Measurements from ENCODE around the gene URI1.

URI1 gene

DNA sequence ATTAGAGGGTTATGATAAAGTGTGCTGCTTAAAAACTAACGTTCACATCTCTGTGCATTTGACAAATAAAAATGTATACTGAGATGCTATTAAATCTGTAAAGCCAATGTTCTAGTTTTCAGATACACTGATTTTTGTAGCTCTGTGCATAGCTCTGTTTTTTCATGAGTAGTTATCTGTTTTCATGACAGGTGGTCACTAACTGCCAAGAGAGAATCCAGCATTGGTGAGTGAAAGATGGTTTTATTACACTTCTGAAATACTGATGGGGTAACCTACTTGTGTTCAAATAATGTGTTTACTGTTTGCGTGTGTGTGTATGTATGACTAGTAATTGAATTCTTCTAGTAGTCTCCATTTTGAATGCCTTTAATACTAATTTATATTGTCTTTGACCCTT lies 29.0 kb downstream of the URI1 start:
- DNase-seq (ENCODE audit: low read depth in 3 of 3) = no peak

DNA sequence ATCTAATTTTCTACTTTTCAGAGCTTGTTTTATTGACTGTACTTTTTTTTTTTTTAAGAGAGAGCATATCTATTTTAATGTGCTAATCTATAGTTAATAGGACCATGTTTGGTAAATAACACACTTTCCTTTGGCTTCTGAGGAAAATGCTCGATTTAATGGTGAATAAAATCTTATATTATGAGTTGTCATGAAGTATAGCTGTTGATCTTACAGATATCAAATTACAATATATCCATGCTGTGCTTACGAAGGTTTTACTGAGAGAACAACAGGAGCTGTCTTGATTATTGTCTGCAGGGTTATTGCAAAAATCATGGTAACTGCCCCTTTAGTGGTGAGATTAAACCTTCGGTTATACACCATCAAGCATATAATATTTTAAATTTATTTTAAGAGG lies 29.6 kb downstream of the URI1 start:
- DNase-seq (ENCODE audit: low read depth in 3 of 3) = no peak

DNA sequence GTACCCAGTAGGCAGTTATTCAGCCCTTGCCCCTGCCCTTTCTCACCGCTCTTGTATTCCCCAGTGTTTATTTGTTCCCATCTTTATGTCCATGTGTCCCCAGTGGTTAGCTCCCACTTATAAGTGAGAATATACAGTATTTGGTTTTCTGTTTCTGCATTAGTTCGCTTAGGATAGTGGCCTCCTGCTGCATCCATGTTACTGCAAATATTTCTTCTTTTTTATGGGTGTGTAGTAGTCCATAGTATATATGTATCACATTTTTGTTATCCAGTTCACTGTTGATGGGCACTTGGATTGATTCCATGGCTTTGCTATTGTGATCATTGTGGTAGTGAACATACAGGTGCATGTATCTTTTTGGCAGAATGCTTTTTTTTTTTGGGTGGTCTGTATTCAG lies 32.7 kb downstream of the URI1 start:
- no peak for DNase-seq (ENCODE audit: low read depth in 3 of 3)

DNA sequence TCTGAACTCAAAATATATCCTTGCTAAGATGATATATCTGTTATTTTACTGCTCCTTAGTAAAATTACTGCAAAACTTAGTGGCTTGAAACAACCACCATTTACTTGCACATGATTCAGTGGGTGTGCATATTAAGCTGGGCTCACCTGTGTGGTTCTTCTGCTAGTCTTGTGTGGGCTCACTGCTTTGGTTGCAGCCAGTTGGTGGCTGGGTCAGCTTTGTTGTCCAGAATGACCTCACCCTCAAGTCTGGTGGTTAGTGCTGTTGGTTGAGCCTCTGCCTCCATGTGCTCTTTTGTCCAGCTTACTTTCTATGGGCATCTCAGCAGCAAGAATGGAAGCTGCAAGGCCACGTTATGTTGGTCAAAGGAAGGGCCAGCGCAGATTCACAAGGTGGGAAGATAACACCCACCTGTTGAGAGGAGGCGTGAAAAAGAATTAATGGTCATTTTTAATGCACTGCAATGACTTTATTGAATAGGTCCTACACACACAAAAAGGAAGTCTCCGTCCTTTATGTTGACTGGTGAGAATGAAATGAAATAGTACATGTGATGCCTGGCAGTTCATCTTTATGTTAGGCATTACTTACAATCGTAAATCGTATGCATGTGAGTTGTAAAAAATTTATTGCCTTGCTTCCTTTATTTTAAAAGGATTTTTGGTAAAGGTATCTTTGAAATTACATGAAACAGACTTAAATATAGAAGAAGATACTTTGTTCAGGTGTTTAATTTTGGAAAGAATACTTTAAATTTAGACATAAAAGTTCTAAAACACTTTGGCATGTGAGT lies 34.3 kb downstream of the URI1 start:
- DNase-seq (ENCODE audit: low read depth in 3 of 3) = no peak

DNA sequence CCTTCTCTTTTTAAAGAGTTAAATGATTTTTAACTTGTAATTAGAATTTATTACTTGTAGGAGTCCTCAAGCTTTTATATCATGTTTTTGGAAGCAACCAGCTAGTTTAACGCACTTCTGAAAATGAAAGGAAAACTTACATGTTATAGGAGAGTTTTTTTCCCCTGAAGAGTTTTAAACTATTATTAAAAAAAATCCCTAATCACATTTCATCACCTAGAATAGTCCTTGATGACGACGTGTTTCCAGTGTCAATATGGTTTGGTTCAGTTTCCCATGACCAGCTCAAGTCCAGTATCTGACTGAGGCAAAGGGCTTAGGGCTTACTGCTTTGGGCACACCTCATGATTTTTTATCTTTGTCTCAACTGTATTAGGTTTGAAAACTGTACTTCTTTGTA lies 36.0 kb downstream of the URI1 start:
- DNase-seq (ENCODE audit: low read depth in 3 of 3) = no peak

DNA sequence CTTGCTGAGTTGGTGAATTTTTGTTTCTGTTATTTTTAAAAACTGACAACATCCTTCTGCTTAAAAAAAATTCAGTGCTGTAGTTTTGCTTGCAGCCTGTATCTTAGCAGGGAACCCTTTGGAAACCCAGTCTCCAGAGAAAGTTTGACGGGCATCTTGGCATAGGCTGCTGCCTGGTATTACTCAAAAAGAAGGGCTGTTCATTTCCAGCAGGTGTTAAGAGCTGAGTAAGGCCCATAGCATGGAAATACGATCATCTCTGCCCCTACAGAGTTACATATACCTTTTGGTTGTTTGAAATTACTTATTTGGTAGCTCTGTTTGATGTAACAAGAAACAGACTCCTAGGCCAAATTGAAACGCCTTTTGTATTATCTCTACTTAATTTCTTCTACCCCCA lies 41.5 kb downstream of the URI1 start:
- DNase-seq (ENCODE audit: low read depth in 3 of 3) = no peak

DNA sequence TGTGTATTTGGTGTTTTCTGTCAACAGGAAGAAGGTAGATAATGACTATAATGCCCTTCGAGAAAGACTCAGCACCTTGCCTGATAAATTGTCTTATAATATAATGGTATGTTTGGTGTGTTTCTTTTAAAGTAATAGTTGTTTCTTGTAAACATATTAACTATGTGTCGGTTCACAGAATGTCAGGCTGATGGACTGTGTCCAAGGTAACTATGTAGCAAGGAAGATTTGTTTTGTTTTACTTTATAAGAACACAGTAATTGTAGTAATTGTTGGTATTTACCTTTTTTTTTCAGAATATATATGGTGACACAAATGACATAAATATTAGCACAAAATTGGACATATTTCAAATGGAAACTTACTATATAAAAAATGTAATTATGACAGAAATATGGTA lies 43.2 kb downstream of the URI1 start:
- DNase-seq (ENCODE audit: low read depth in 3 of 3) = no peak

DNA sequence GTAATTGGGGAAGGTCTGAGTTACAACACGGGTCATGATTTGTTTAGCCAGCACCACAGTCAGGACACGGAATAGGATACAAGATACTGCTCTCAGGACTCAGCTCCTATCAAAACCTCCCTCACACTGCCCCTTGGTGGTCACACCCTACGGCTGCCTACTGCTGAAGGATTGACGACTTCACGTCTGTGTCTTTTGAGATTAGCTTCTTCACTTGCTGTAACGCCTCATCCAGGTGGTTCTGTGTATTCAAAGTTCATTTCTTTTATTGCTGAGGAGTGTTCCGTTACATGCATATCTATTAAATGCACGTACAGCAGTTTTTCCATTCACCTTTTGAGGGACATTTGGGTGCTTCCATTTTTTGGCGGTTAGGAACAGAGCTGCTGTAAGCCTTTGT lies 46.3 kb downstream of the URI1 start:
- no peak for DNase-seq (ENCODE audit: low read depth in 3 of 3)

DNA sequence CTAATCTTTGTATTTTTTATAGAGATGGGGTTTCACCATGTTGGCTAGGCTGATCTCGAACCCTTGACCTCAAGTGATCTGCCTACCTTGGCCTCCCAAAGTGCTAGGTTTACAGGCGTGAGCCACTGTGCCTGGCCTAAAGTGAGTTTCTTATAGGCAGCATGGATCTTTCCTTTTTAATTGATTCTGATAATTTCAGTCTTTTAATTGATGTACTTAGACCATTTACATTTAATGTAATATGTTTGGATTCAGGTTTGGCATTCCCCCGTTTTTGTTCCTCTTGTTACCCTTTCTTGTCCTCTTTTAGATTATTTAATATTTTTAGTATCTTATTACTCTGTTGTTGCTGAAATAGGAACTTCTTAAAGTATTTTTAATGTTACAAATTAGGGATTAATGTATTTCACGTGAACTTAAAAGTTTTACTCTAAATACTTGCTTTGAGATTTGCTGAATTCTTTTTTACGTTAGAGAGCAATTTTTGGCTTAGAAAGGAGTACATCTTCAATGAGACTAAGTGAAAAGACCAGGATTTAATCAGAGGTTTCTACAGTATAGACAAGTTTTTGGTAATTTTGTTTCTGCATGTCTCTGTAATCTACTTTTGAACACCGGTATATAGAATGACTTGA lies 50.3 kb downstream of the URI1 start:
- DNase-seq (ENCODE audit: low read depth in 3 of 3) = no peak

DNA sequence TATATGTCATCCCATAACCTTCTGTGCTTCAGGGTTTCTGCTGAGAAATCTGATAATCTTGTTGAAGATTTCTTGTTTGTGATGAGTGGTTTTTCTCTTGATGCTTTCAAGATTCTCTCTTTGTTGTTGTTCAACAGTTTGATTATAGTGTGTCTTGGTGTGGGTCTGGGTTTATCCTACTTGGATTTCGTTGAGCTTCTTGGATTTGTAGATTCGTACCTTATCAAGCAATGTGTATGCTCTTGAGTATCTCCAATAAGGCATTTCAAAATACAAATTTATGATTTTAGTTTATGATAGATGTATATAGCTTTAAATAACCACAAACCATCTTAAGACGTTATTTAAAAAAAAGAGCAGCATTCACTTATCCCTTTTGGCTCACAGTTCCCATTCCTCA lies 57.5 kb downstream of the URI1 start:
- DNase-seq (ENCODE audit: low read depth in 3 of 3) = no peak

DNA sequence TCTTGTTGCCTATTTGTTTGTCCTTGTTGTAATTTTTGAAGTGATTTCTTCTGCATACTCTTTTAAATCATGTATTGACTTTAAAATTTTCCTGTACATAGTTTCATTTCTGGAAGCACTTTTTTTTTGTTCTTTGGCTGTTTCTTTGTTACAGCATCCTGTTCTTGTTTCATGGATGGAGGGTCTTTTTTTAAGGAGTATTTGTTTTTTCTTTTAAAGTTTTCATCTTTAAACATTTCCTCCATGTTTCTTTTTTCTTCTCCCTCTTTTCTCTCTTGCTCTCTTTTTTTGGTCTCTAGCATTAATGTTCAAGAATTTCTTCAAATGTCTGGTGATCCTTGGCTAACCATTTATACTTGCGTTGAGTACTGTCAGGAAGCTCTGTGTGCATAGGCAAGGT lies 58.8 kb downstream of the URI1 start:
- DNase-seq (ENCODE audit: low read depth in 3 of 3) = no peak

DNA sequence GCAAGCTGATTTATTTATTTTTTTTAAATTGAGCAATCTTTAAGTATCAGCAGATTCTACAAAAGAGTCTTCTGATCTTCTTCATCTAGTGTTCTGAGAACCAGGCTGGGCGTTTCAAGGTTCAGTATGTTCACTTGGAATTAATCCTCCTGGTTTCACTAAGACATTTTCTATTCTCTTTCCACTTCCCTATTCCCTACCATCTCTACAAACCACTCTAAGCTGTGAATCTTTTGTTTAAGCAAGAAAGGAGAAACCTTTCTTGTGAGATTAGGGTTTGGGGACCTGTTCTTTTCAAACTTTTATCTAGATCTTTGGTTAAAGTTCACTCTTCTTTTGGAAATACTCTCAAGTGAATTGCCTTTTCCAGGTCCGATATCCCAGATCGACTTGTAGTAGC lies 59.3 kb downstream of the URI1 start:
- no peak for DNase-seq (ENCODE audit: low read depth in 3 of 3)

DNA sequence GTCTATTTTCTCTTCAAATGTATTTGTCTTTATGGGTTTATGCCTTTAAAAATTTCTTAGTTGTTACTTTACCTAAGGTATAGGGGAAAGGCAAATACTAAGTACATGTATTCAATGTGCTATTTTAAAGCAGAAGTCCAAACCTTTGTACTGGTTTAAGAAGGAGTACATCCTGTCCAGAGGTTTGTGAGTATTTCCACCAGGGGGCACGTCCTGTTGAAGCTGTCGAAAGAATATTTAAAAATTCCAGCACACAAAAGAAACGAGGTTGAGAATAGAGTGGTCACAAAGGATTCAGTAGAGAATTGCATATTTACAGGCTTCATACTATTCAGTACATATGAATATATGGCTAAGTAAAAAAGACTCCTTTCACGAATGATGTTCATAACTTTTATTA lies 59.8 kb downstream of the URI1 start:
- DNase-seq (ENCODE audit: low read depth in 3 of 3) = no peak

DNA sequence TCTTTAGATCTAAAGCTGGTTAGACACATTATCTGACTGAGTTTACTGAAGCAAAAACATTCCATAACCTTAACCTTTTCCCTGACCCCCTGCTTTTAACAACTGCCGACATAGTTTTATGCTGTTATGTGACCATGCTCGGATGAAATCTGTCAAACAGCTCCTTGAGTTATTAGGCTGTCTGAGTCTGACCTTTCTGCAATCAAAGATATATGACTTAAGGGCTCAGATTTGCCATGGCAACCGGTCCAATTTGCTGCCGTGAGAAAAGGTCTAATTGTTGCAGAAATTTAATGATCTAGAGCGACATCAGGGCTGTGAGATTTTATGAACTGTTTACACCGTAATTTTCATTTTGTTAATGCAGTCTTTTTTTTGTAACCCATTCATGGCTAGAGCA lies 61.8 kb downstream of the URI1 start:
- no peak for DNase-seq (ENCODE audit: low read depth in 3 of 3)

DNA sequence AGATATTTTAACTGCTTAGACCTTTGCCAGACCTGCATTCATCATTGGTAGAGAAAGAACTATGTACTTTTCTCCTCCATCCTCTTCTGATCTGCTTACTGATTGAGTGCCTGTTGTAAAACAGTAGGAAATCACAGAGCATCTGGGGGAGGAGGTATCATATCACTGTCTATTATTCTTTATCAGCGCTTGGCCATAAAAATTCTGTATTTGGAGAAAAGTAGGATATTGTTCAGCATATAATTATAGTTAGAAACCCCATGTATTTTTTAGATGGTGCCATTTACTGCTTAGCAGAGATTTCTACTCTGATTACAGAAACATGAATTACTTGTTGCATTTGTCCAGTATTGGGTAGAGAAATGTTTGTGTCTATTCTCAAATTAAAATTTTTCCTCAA lies 62.4 kb downstream of the URI1 start:
- DNase-seq (ENCODE audit: low read depth in 3 of 3) = no peak

DNA sequence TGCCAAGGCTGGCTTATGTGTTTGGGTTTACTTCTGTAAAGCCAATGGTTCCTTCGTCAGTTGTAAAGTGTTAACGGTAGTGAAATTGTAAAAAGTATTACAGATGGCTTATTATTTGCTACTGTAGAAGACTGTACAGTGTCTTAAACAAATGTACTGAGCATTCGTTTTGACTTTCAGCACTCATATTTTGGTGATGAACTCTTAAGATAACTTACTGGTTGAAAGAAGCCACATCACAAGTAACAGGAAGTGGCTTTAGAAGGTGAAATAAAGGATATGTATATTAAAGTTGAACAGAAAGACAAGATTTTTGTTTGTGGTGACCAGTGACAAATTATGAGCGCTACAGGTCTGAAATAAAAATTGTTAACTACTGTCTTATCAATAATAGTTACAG lies 64.2 kb downstream of the URI1 start:
- no peak for DNase-seq (ENCODE audit: low read depth in 3 of 3)

DNA sequence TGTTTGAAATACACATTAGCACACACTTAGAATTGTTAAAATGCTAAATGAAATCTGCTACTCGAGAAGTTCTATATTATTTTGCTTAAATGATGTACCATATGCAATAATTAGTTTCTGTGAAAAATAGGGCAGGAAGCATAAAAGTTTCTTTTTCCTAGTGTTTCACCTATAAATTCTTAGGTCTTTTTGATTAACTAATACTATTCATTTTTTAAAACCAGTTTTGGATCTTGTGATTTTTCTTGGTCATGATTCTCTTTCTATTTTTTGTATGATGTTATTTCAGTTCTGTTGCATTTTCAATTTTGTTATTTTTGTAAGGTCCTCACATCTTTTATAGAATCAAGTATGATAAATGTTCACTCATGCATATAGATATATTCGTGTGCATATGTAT lies 66.1 kb downstream of the URI1 start:
- DNase-seq (ENCODE audit: low read depth in 3 of 3) = no peak

DNA sequence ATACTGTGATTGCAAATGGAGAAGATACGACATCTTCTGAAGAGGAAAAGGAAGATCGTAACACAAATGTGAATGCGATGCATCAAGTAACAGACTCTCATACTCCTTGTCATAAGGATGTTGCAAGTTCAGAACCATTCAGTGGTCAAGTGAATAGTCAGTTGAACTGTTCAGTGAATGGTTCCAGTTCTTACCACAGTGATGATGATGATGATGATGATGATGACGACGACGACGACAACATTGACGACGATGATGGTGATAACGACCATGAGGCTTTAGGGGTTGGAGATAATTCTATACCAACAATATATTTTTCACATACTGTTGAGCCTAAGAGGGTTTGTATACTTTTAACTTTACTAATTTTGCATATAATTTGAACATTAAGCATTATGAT lies 67.0 kb downstream of the URI1 start:
- no peak for DNase-seq (ENCODE audit: low read depth in 3 of 3)

DNA sequence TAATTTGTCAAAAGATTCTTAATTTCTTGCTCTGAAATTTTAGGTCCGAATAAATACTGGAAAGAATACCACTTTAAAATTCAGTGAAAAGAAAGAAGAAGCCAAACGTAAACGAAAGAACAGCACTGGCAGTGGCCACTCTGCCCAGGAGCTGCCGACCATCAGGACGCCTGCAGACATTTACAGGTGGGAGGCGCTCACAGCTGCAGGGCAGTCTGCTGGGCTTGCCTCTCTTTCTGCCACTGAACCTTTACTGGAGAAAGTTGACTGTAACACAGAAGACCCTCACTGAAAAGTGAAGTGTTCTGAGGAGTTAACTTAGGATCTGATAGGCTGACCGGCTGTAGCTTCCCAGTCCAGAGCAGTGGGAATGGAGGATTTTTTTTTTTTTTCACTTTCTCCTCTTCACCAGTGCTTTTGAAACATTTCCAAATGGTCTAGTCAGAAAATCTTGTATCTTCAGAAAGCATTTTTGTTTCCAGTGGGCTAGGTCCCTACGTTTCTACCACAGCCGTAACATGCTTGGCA lies 69.1 kb downstream of the URI1 start:
- DNase-seq (ENCODE audit: low read depth in 3 of 3) = no peak

DNA sequence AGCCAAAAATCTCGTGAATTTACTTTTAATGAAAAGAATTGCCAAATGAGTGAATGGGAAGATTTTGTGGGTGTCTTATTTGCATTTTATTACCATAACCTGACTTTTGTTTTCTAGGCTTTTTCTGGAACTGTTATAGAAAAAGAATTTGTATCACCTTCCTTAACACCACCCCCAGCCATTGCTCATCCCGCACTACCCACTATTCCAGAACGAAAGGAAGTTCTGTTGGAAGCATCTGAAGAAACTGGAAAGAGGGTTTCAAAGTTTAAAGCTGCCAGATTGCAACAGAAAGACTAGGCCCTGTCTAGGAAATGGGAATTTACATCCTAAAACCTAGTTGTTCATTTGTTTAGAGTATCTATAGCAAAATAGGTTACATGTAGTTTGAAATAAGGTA lies 72.7 kb downstream of the URI1 start:
- no peak for DNase-seq (ENCODE audit: low read depth in 3 of 3)

DNA sequence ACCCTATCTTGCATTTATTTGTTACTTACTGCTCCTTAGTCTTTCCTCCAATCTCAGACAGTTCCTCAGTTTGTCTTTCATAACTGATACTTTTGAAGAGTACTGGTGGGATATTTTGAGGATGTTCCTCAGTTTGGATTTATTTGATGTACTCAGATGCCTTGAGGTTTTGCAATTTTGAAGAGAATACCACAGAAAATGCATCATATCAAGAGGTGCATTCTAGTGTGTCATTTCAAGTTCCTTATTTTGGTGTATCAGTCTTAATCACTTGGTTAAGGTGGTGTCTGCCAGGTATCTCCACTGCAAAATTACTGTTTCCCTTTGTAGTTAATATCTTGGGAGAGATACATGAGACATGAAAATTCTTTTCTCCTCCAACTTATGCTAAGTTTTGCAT lies 75.1 kb downstream of the URI1 start:
- no peak for DNase-seq (ENCODE audit: low read depth in 3 of 3)

DNA sequence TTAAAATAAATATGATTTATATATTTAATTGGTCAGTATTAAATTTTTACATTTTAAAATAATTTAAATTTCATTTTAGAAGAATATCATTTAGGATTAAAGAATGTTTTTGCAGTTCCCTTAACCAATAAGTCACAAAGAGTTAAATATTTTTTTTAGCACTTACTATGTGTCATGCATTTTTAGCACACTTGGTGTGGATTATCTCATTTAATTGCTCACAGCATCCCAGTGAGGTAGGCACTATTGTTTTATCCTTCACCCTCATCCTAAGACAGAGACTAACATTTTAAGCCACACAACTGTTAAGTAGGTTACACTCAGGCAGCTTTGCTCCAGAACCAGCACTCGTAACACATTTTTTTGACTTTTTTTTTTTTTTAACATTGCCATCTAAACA lies 78.2 kb downstream of the URI1 start:
- no peak for DNase-seq (ENCODE audit: low read depth in 3 of 3)

DNA sequence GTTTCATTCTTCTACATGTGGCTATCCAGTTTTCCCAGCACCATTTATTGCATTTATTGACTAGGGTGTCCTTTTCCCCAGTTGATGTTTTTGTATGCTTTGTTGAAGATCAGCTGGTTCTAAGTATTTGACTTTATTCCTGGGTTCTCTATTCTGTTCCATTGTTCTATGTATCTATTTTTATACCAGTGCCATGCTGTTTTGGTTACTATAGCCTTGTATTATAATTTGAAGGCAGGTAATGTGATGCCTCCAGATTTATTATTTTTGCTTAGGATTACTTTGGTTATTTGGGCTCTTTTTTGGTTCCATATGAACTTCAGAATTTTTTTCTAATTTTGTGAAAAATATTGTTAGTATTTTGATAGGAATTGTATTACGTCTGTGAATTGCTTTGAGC lies 80.6 kb downstream of the URI1 start:
- DNase-seq (ENCODE audit: low read depth in 3 of 3) = no peak

DNA sequence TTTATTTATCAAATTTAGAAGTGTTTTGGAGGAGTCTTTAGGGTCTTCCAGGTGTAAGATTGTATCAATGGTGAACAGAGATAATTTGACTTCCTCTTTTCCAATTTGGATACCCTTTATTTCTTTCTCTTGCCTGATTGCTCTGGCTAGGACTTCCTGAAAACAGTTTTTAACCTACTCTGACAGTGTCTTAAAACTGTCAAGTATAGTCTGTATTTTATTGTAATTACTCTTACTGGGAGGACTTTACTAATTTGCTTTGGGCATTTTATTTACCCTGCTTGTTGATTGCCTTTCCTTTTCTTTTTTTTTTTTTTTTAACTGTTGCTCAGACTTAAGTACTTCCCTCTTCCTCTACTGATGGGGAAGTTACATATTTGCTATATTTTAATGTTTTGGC lies 81.3 kb downstream of the URI1 start:
- DNase-seq (ENCODE audit: low read depth in 3 of 3) = no peak
